ENCODE results near the gene CERT1. TPM values are rescaled to one million over a fixed set of nuclear protein-coding genes. Genes with fewer than 3 reads are reported as not detected.
A peak's percentile ranks its signal among the peaks of the same experiment; 100 is the strongest.

CERT1 gene
- polyA plus RNA-seq, 3 donors, result 16.6 to 50.5 (median 45.9) TPM

DNA sequence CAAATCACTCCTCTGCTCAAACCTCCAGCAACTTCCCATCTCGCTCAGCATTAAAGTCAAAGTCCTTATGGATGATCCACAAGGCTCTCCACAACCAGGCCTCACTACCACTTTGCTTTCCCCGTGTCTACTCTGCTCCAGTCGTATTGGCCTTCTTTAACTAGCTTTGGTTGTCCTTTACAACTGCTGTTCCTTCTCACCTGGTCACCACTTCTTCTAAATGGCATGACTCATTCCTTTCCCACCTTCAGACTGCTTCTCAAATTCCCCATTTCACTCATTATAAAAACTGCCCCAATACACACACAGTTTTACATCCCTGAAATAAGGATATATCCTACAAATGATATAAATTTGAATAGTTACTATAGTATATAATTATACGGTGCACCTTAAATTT lies 30.4 kb downstream of the CERT1 start:
- Histone ChIP-seq H3K4me2 (replicated peaks; ENCODE audit: extremely low read depth, low read length, poor library complexity, severe bottlenecking) (no peak overlapping the region), H4K20me1 (ENCODE audit: insufficient read depth, low read length) (peaks cover 100% of the 10 kb centered on the region), H3K27ac (ENCODE audit: low read depth in 1 of 2, low read length in 2 of 2) (no peak overlapping the region), H3K36me3 (replicated peaks in 1 of 2; ENCODE audit: control insufficient read depth in 1 of 2, insufficient read depth in 2 of 2, low read length in 2 of 2) (peaks cover 0 to 21% of the 10 kb centered on the region in 2 donors), H3K9me3 (replicated peaks in 1 of 2; ENCODE audit: control insufficient read depth in 1 of 2, insufficient read depth in 1 of 2, low read length in 2 of 2) (no peaks in the 10 kb centered on the region), H3K4me3 (replicated peaks in 1 of 3; ENCODE audit: low read depth in 2 of 3, low read length in 3 of 3) (no peak overlapping the region), H3K9ac (ENCODE audit: insufficient read depth, low read length, poor library complexity, severe bottlenecking) (no peak overlapping the region), H3K79me2 (ENCODE audit: insufficient read depth, low read length) (peaks cover 100% of the 10 kb centered on the region), H3K4me1 (ENCODE audit: control insufficient read depth in 1 of 2, insufficient read depth in 2 of 2, low read length in 2 of 2) (no peaks in the 10 kb centered on the region), H3K27me3 (ENCODE audit: control insufficient read depth in 2 of 2, insufficient read depth in 2 of 2, low read length in 2 of 2) (no peaks in the 10 kb centered on the region), H2AFZ (ENCODE audit: insufficient read depth, low read depth, low read length, poor library complexity, severe bottlenecking) (no peak overlapping the region)
- peaks cover 0 to 14% (median 7%) of the 10 kb centered on the region in 7 donors for H3K9me3 Mint-ChIP-seq
- peaks cover 19 to 23% of the 10 kb centered on the region in 2 donors for H3K36me3 Mint-ChIP-seq
- peak overlapping the region in 1 of 7 donors; percentile 21 for H3K27ac Mint-ChIP-seq
- 97% methylated on average over 3 of the region's 4 CpGs for WGBS (ENCODE audit: insufficient coverage)
- intact Hi-C loops (cut with micrococcal nuclease), result no loop called here
- peaks cover 8% of the 10 kb centered on the region for H3K4me1 Mint-ChIP-seq
- TF ChIP-seq, protein P1, sequence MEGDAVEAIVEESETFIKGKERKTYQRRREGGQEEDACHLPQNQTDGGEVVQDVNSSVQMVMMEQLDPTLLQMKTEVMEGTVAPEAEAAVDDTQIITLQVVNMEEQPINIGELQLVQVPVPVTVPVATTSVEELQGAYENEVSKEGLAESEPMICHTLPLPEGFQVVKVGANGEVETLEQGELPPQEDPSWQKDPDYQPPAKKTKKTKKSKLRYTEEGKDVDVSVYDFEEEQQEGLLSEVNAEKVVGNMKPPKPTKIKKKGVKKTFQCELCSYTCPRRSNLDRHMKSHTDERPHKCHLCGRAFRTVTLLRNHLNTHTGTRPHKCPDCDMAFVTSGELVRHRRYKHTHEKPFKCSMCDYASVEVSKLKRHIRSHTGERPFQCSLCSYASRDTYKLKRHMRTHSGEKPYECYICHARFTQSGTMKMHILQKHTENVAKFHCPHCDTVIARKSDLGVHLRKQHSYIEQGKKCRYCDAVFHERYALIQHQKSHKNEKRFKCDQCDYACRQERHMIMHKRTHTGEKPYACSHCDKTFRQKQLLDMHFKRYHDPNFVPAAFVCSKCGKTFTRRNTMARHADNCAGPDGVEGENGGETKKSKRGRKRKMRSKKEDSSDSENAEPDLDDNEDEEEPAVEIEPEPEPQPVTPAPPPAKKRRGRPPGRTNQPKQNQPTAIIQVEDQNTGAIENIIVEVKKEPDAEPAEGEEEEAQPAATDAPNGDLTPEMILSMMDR (IDR thresholded peaks at IDR 0.05), result no peak
- H3K27me3 Mint-ChIP-seq (ENCODE audit: low read depth in 3 of 3), result peaks cover 0 to 1% (median 0%) of the 10 kb centered on the region in 3 donors
- no peak for DNase-seq
- no peak overlapping the region for H3K4me3 Mint-ChIP-seq

DNA sequence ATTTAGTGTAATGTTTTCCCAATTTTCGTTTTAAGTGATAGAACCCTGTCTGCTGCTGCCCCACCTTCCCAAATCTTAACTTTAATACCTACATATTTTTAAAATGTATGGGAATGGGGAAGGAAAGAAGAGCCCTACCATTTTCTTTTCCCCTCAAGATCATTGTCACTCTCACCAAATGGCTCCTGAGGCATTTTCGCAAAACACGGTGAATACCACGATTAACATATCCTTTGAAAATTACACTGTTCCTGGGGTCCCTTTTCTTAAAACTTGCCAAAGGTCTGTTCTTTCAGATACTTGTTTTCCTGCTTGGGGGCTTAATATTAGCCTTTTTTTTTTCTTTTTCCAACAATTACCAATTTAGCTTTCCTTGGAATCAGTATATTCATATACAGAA lies 36.1 kb downstream of the CERT1 start:
- Mint-ChIP-seq H3K27ac (no peak overlapping the region), H3K9me3 (peaks cover 0 to 10% (median 5%) of the 10 kb centered on the region in 7 donors), H3K4me3 (no peak overlapping the region), H3K4me1 (peaks cover 6% of the 10 kb centered on the region), H3K36me3 (peaks cover 11 to 14% of the 10 kb centered on the region in 2 donors), H3K27me3 (ENCODE audit: low read depth in 3 of 3) (no peaks in the 10 kb centered on the region)
- H3K36me3 ChIP-seq (replicated peaks in 1 of 2; ENCODE audit: control insufficient read depth in 1 of 2, insufficient read depth in 2 of 2, low read length in 2 of 2), result peaks cover 0 to 16% of the 10 kb centered on the region in 2 donors
- TF ChIP-seq, protein P1 (IDR thresholded peaks at IDR 0.05), result no peak
- no peak overlapping the region for H3K4me3 ChIP-seq (replicated peaks in 1 of 3; ENCODE audit: low read depth in 2 of 3, low read length in 3 of 3)
- peaks cover 100% of the 10 kb centered on the region for H4K20me1 ChIP-seq (ENCODE audit: insufficient read depth, low read length)
- intact Hi-C loops (cut with micrococcal nuclease), result no loop called here
- H2AFZ ChIP-seq (ENCODE audit: insufficient read depth, low read depth, low read length, poor library complexity, severe bottlenecking), result no peak overlapping the region
- WGBS (ENCODE audit: insufficient coverage), result no CpG with 5 or more reads among the region's 4 CpGs
- no peak overlapping the region for H3K4me2 ChIP-seq (replicated peaks; ENCODE audit: extremely low read depth, low read length, poor library complexity, severe bottlenecking)
- no peak overlapping the region for H3K27ac ChIP-seq (ENCODE audit: low read depth in 1 of 2, low read length in 2 of 2)
- H3K4me1 ChIP-seq (ENCODE audit: control insufficient read depth in 1 of 2, insufficient read depth in 2 of 2, low read length in 2 of 2), result no peaks in the 10 kb centered on the region
- DNase-seq, result no peak
- H3K9me3 ChIP-seq (replicated peaks in 1 of 2; ENCODE audit: control insufficient read depth in 1 of 2, insufficient read depth in 1 of 2, low read length in 2 of 2), result peaks cover 0 to 4% of the 10 kb centered on the region in 2 donors
- H3K27me3 ChIP-seq (ENCODE audit: control insufficient read depth in 2 of 2, insufficient read depth in 2 of 2, low read length in 2 of 2), result no peaks in the 10 kb centered on the region
- no peak overlapping the region for H3K9ac ChIP-seq (ENCODE audit: insufficient read depth, low read length, poor library complexity, severe bottlenecking)
- H3K79me2 ChIP-seq (ENCODE audit: insufficient read depth, low read length), result peaks cover 91% of the 10 kb centered on the region
